Activated CD4-positive, alpha-beta T cell treated with anti-CD3 and anti-CD28 coated beads for 4 hours (primary cell): ENCODE data around the gene AFG3L2.

ENCODE experiments used
- DNase-seq, 2 donors: peaks; one replicate each; pipeline ENCODE4 v3.0.0-alpha.2; 2020

The AFG3L2 gene

DNA sequence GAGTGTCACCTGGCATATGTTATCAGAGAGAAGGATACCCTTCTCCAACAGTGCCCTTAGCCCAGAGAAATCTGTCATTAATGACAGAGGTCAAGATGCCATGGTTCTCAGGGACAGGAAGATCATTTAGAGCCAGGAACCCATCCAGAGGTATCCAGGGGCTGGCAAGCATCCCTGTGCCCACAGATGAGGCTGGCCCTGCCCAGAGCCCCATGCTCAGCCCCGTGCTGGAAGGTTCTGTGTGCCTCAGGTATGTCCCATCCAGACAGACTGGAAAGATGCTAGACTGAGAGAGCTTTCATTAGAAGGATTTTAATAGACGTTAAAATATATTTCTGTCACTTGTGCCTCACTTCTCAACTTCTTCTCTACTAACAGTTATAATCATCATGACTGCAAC is 77.2 kb downstream of the AFG3L2 start:
- DNase-seq = no peak

DNA sequence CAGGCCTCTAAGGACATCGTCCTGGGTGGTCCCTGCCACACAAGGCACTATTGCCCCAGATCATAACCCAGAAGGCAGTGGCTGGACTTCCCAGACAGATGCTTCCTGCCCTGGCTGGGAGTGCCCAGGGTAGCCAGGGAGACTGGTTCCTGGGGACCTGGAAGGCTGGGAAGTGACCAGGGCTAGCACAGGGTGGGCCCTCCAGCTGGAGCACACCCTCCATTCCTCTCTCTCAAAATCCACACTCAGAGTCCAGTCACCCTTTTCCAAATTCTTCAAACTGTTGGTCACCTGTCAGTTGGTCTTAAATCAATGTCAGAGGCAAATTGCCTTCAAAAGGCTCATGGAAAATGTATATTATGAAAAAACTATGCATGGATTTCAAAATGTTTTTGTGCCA is 80.6 kb downstream of the AFG3L2 start:
- DNase-seq = no peak

DNA sequence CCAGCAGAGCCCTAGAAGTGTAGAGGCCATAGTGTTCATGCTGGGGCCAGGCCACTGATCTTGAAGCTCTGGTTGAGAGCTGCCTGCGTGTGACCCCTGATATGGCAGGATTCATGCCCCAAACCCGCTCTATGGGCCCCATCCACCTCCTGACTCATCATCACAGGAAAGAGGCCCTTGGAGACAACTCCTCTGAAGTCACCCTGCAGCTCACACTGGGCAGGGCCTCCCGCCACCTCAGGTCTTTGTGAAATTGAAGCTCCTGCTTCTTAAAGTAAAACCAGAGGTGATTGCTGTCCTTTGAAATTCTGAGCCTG is 81.0 kb downstream of the AFG3L2 start:
- no peak for DNase-seq

DNA sequence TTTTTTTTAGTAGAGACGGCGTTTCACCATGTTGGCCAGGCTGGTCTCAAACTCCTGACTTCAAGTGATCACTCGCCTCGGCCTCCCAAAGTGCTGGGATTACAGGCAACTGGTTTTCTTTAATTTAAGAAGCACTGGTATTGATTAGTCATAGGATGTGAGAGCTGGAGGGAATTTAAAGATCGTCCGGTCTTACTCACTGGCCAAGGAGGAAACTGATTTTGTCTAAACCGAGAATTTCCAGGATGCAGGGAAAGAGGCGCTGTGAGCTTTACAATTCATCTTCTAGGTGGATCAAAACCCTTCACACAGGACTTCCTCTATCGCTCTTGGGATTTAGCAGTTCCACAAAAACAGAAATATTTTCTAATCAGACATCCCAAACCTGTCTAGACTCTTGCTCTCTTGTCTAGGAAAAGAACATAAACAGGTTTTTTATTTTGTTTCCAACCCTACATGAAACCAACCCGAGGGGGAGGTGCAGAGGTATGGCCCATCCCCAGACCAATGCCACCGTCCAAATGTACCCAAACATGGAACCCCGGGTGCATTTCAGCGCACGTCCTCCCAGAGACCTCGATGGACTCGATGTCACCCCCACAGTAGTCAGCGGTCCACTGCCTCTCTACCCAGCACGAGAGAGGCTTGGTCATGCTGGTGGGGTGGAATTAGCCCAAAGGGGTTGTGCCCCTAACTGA is 81.5 kb downstream of the AFG3L2 start:
- DNase-seq = no peak

DNA sequence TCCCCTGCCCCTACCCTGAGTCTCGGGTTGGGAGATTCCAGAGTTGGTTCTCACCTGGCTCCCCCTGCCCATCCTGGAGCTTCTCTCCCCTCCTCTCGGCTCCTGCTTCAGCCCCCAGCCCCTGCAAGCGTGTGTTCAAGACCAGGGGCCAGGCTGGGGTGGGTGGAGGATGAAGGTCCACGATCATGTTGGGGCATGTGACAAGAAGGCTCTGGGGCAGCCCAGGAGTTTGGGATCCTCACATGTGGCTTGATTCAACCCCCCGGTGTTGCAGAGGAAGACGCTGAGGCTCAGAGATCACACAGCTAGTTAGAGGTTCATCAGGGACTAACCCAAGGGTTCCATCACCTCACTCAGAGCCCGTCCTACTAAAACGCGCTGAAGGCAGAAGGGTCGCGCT is 83.2 kb downstream of the AFG3L2 start:
- DNase-seq = no peak

DNA sequence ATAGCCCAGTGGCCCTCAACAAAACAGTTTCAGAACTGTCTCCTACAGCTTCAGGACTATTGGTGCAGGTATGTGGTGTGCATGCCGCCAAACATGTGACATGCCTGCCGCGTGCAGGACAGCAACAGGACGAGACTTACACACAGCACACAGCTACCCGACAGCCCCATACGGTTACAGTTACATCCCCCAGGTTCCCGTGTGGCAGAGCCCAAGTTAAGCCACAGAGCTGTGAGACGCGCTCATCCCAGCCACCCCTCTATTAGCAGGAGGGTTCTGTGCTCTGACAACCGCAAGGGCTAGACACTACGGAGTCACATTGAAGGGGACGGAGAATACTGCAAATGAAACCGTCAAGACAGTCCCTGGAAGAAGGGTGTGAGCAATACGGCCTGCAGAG is 85.3 kb downstream of the AFG3L2 start:
- no peak for DNase-seq

DNA sequence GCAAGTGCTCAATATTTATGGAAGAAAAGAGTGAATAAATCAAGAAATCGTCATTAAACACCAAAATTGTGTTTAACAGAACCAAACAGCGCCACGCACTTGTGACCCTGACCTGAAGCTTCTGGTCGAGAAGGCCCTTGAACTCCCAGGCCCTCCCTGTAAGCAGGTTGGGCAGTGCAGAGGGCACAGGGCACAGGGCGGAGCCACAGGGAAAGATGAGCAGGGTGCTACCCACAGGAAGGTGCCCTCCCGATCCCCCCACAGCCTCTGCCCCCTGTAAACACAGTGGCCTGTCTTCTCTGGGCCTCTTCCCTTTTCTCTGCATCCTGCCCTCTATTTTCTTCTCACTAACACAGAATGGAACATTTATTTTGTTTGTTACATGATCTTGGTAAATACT is 85.9 kb downstream of the AFG3L2 start:
- no peak for DNase-seq

DNA sequence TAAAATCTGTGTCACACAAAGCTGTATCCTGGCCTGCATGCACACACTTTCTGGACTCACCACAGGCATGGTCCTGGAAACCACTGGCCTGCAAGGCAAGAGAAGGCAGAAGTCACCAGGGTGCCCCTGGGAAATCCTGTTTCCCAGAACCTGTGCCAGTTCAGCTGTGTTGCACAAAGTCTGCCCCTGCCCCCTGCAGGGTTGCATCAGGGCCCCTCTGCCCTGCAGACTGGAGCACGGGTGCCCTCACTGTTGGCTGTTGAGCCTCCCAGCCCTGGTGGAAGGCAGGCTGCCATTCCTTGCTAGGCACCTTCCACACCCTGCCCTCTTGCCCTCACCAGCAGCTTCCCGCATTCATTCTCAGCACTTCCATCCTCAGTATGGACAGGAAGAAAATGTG is 86.9 kb downstream of the AFG3L2 start:
- no peak for DNase-seq

DNA sequence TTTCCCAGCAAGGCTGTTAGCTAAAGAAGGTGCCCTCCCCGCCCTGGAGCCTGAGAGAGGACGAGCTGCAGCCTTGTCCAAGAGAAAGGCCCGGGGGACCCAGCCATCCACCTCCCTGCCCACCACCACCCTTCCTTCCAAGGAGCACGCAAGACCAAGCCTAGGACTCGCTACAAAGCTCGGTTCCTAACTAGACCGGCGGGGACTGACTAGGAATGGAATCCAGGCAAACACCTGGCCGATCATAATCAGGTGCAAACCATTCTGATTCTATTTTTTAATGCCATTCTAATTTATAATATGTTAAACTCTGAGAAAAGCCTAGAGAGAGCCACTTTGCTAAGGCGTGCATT is 88.6 kb downstream of the AFG3L2 start:
- no peak for DNase-seq

DNA sequence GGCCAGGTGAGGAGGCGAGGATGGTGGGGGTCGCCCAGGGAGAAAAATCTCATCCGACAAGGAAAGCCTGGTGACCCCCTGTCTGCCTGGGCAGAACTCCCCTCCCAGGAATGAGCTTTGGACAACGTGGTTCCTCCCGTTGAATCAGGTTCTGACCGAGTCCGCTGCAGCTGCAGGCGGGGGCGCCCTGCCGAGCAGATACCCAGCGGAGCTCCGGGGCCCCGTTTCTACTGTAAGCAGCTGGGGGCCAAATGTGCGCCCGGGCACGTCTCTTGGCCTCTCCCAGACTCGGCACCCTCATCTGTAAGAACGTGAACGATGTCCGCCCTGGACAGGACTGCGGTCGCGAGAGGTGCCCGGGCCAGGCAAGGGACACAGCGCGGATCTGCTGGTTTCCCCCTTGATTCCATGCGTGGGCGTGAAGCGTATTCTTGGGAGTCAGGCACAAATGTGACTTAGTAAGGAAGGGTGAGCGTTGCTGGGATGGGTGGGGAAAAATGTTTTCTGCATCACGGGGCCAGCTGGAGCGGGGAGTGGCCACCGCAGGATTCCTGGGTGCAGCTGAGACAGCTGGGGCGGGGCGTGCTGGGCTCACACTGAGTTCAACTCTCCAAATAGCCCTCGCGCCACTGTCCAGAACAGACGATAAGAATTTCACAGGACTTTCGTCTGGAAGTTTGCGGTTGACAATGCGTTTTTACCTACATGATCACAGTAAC is 89.2 kb downstream of the AFG3L2 start:
- no peak for DNase-seq

DNA sequence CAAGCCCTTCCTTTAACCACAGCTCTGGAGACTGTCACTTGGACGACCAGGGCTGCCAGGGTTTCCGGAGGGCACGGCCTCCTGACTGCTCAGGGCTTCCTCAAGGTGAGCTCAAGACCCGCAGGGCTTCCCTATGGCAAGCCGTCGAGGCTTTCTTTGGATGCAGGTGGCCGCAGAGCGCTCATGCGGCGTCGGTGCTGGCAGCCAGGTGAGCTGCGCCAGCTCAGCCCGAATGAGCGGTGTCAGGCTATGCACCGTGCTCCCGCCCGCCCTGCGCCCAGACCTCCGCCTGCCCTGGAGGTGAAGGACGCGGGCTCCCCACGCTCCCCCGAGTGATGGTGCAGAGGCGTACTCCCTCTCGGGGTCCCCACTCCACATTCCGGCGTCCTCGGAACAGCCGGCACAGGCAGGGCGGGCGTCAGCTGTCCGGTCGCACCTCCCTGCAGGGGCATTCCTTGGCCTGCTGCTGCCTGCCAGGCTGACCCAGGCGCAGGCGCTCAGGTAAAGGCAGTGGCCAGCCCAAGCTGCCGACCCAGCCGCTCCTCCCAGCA is 89.8 kb downstream of the AFG3L2 start:
- DNase-seq = no peak

DNA sequence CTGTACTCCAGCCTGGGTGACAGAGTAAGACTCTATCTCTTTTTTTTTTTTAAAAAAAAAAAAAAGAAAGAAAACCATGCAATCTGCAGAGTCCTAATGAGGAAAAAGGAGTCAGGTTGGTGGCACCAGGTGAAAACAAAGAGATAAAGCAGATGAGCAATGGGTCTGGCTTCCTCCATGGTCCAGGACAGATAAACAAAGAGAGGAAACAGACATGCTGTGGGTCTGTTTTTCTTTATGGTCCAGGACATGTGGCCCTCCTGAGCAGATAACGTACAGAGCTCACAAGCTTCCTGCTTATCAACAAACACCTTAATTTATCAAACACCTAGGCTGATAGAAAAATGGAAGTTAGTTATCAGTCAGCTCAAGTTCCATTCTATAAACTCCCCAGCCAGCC is 93.4 kb downstream of the AFG3L2 start:
- DNase-seq = no peak

DNA sequence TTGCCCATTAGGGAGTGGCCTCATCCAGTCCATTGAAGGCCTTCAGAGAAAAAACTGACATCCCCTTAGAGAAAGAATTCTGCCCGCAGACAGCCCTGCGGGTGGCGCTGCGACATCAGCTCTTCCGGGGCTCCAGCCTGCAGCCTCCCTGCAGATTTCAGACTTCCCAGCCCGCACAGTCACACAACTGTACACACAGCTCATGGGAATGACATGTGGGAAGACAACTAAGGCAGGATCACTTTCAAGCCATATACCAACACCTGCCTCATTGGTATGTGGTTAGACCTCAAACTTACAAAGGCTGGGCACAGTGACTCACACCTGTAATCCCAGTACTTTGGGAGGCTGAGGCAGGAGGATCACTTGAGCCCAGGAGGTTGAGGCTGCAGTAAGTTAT is 93.8 kb downstream of the AFG3L2 start:
- no peak for DNase-seq

DNA sequence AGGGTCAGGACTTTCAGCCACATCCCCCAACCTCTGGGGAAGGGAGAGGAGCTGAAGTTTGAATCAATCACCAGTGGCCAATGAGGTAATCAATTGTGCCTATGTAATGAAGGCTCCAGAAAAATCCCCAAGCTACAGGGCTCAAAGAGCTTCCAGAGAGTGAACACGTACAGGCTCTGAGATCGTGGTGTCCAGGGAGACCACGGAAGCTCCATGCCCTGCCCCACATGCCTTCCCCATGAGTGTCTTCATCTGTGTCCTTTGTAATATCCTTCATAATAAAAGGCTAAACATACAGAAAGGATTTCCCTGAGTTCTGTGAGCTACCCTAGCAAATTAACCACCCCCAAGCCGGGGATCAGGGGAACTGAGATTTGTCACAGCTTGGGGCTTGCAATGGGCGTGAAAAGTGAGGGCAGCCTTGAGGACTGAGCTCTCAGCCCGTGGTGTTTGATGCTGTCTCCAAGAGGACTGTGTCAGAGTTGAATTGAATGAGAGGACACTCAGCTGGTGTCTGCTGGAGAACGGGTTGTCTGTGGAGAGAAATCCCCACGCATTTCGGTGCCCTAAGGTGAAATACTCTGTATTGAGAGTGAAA is 94.5 kb downstream of the AFG3L2 start:
- DNase-seq = no peak

DNA sequence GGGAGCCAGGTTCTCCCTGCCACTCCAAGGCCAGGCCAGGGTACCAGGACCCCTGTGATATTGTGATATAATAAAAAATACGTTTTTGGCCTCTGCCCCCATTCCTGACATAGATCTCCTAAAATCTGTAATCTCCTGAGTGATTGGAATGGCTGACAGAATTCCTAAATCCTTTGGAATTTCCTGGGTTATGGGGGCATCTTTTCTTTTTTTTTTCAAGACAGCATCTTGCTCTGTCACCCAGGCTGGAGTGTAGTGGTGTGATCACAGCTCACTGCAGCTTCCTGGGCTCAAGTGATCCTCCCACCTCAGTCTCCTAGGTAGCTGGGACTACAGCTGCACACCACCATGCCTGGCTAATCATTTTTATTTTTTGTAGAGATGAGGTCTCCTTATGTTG is 95.2 kb downstream of the AFG3L2 start:
- DNase-seq = no peak

DNA sequence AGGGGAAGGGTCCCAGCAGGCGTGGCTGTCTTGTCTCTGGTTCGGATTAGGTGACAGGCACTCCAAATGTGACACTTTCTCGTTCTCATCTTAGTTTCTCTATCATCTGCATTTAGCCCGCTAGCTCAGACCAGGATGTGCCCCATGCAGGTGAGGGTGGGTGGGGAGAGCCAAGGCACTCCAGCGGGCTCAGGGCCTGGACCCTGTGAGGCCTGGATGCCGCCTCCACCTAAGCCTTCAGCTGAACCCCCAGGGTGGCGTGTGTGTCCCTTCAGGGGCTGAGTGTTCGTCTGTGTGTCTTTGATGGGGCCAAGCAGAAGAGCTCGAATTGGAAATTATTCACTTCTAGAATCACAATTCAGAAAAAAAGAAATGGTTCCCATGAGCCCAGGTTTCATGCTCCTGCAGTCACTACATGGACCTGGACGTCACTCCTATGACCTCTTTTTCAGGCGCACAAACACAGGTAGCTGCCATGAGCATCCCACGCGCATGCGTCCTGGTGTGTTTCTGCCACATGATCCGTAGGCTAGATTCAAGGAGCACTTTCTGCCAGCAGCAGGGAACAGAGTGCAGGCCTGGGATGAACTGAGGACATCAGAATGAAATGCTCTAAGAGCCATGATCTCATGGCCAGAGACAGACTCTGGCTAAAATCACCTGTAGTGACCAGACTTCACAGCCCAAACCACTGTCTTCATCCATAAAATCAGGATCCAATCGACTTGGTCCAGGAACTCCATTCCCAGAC is 97.1 kb downstream of the AFG3L2 start:
- no peak for DNase-seq
